GM23338 (cell line): ENCODE measurements around the gene PTPN5. TPM values are rescaled to one million over a fixed set of nuclear protein-coding genes. Genes with fewer than 3 reads are reported as not detected.

Source experiments
- ATAC-seq: fragments of 200-7000 bp; cut with Tn5 transposase; 3 replicates; pipeline ENCODE4 v1.9.1; 2020
- DNase-seq: peaks from one replicate; pipeline ENCODE4 v3.0.0-alpha.2; 2015; ENCODE audit warnings: low spot score
- H2AFZ ChIP-seq: fragments of 200-600 bp; sonication (generic); 2 replicates; pipeline ENCODE4 v1.8.0; 2016; ENCODE audit warnings: antibody characterized with exemption, mild to moderate bottlenecking, moderate library complexity
- H3F3A ChIP-seq: fragments of 200-600 bp; sonication (generic); replicated peaks from 2 replicates; pipeline ENCODE4 v1.8.0; 2017; ENCODE audit warnings: antibody characterized with exemption, mixed run types, low read depth
- H3K27ac ChIP-seq: fragments of 200-600 bp; sonication (generic); 2 replicates; pipeline ENCODE4 v1.6.1; 2016; ENCODE audit warnings: low read depth
- H3K27me3 ChIP-seq: fragments of 200-600 bp; sonication (generic); 2 replicates; pipeline ENCODE4 v1.8.0; 2016; ENCODE audit warnings: mild to moderate bottlenecking, mixed run types, moderate library complexity; ENCODE audit not compliant: insufficient read depth
- H3K36me3 ChIP-seq: fragments of 200-600 bp; sonication (generic); 2 replicates; pipeline ENCODE4 v1.8.0; 2016; ENCODE audit warnings: mild to moderate bottlenecking; ENCODE audit not compliant: insufficient read depth
- H3K4me1 ChIP-seq: fragments of 200-600 bp; sonication (generic); 2 replicates; pipeline ENCODE4 v1.8.0; 2016; ENCODE audit warnings: mild to moderate bottlenecking, moderate library complexity; ENCODE audit not compliant: insufficient read depth
- H3K4me2 ChIP-seq: fragments of 200-600 bp; sonication (generic); 2 replicates; pipeline ENCODE4 v1.7.1; 2017; ENCODE audit warnings: mixed run types
- H3K4me3 ChIP-seq: fragments of 200-600 bp; sonication (generic); 2 replicates; pipeline ENCODE4 v1.6.1; 2016; ENCODE audit warnings: mixed run types
- H3K79me2 ChIP-seq: fragments of 200-600 bp; sonication (generic); replicated peaks from 2 replicates; pipeline ENCODE4 v1.8.0; 2017; ENCODE audit warnings: mild to moderate bottlenecking; ENCODE audit not compliant: insufficient read depth
- H3K9me2 ChIP-seq: fragments of 200-600 bp; sonication (generic); 2 replicates; pipeline ENCODE4 v1.8.0; 2017; ENCODE audit not compliant: insufficient read depth
- H4K20me1 ChIP-seq: fragments of 200-600 bp; sonication (generic); replicated peaks from 2 replicates; pipeline ENCODE4 v1.8.0; 2017; ENCODE audit warnings: mild to moderate bottlenecking; ENCODE audit not compliant: insufficient read depth
- H3K27ac Mint-ChIP-seq: 2 replicates; pipeline ENCODE4 v1.8.0; 2020; ENCODE audit warnings: inconsistent platforms, mild to moderate bottlenecking, moderate library complexity, mixed read lengths
- H3K27me3 Mint-ChIP-seq: 3 replicates; pipeline ENCODE4 v1.8.0; 2022; ENCODE audit warnings: low read depth, mild to moderate bottlenecking, moderate library complexity, mixed read lengths, inconsistent platforms; ENCODE audit not compliant: insufficient read depth, poor library complexity
- H3K36me3 Mint-ChIP-seq: 3 replicates; pipeline ENCODE4 v1.8.0; 2021; ENCODE audit warnings: low read depth, mild to moderate bottlenecking, inconsistent platforms, moderate library complexity, mixed read lengths
- H3K4me1 Mint-ChIP-seq: 3 replicates; pipeline ENCODE4 v1.8.0; 2020; ENCODE audit warnings: mild to moderate bottlenecking, inconsistent platforms, mixed read lengths
- H3K4me3 Mint-ChIP-seq: 3 replicates; pipeline ENCODE4 v1.8.0; 2021; ENCODE audit warnings: moderate library complexity, mild to moderate bottlenecking, inconsistent platforms, mixed read lengths
- H3K9me3 Mint-ChIP-seq: 3 replicates; pipeline ENCODE4 v1.8.0; 2020; ENCODE audit warnings: moderate library complexity, mild to moderate bottlenecking, inconsistent platforms, mixed read lengths
- CREB1 ChIP-seq: fragments of 250-450 bp; sonication (Bioruptor Pico); IDR thresholded peaks from 2 replicates; pipeline ENCODE4 v1.5.0; 2020; ENCODE audit warnings: low read depth, mild to moderate bottlenecking, moderate library complexity
- EZH2 ChIP-seq: fragments of 200-600 bp; sonication (generic); IDR thresholded peaks from one replicate; pipeline ENCODE4 v1.8.0; 2017; ENCODE audit warnings: antibody characterized with exemption, mild to moderate bottlenecking, low read depth; ENCODE audit not compliant: unreplicated experiment
- EZH2phosphoT487 ChIP-seq: fragments of 200-600 bp; sonication (generic); IDR thresholded peaks from one replicate; pipeline ENCODE4 v1.8.1; 2018; ENCODE audit warnings: antibody characterized with exemption; ENCODE audit not compliant: unreplicated experiment
- JUNB ChIP-seq: IDR thresholded peaks from one replicate; pipeline ENCODE4 v1.6.1; 2016; ENCODE audit warnings: antibody characterized with exemption; ENCODE audit not compliant: unreplicated experiment
- NANOG ChIP-seq: IDR thresholded peaks from 2 replicates; pipeline ENCODE4 v1.6.1; 2016; ENCODE audit warnings: antibody characterized with exemption, borderline replicate concordance
- POLR2AphosphoS5 ChIP-seq: IDR thresholded peaks from 2 replicates; pipeline ENCODE4 v1.6.1; 2016; ENCODE audit warnings: antibody characterized with exemption, low read depth
- STAT1 ChIP-seq: IDR thresholded peaks from one replicate; pipeline ENCODE4 v1.6.1; 2016; ENCODE audit warnings: antibody characterized with exemption; ENCODE audit not compliant: unreplicated experiment
- ZNF114 ChIP-seq: fragments of 250-450 bp; sonication (Bioruptor Pico); IDR thresholded peaks from 2 replicates; pipeline ENCODE4 v1.5.0; 2020; ENCODE audit warnings: mild to moderate bottlenecking, moderate library complexity
- ZNF331 ChIP-seq: fragments of 250-450 bp; sonication (Bioruptor Pico); IDR thresholded peaks from 2 replicates; pipeline ENCODE4 v1.5.0; 2020; ENCODE audit warnings: low read depth, mild to moderate bottlenecking, moderate library complexity
- polyA plus RNA-seq: library from polyadenylated mRNA; unstranded; fragments of >200 nt; fragmentation: Nextera tagmentation; extraction: Ambion mirVana; gene quantifications from 2 replicates; pipeline ENCODE4 v1.2.1, GENCODE V29; 2016
- total RNA-seq: library from RNA; depleted of rRNA; stranded (reverse); fragments of >200 nt; shearing (Covaris generic); gene quantifications from 2 replicates; pipeline ENCODE4 v1.2.3, GENCODE V29; 2014
- TF ChIP-seq, protein P1 (sequence below): IDR thresholded peaks from 2 replicates; pipeline ENCODE4 v1.6.1; 2016; ENCODE audit warnings: antibody characterized with exemption
- TF ChIP-seq, protein P2 (sequence below): fragments of 250-450 bp; sonication (Bioruptor Pico); IDR thresholded peaks from 2 replicates; pipeline ENCODE4 v1.5.0; 2020; ENCODE audit warnings: mild to moderate bottlenecking, moderate library complexity
- TF ChIP-seq, protein P3 (sequence below): IDR thresholded peaks from one replicate; pipeline ENCODE4 v1.6.1; 2018; ENCODE audit warnings: antibody characterized with exemption; ENCODE audit not compliant: unreplicated experiment
- TF ChIP-seq, protein P4 (sequence below), 2 experiments: fragments of 200-600 bp in 1 of 2; sonication (generic) in 1 of 2; conservative IDR thresholded peaks; 2 replicates each; pipeline versions ENCODE4 v1.5.1 to v1.6.1; 2016 to 2017; ENCODE audit warnings: antibody characterized with exemption in 2 of 2, low read depth in 2 of 2, mild to moderate bottlenecking in 2 of 2, moderate library complexity in 1 of 2

Gene PTPN5
- total and polyA plus RNA-seq, 2 experiments from 2014 or later, result 3.7 to 5.7 TPM

DNA sequence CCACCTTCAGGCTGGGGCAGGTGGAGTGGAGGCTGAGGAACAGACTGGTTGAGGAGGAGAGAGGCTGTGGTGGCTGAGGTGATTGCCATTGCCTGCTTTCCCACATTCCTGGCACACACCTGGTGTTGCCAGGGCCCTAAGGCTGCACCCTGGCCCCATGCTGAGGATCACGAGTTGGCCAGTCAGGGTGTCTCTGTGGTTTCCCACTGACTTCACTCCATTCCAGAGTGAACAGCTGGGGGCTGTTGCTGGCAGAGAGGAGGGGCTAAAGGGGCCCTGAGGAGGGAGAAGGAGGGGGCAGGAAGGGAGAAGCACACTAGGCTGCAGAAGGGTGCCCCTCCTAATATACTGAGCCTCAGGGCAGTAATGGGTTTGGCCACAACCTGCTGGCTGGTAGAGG is 91.2 kb downstream of the PTPN5 start:
- ATAC-seq (no peak), DNase-seq (no peak)
- Histone ChIP-seq H2AFZ (no peak overlapping the region), H3K79me2 (no peaks in the 10 kb centered on the region), H3K27ac (no peak overlapping the region), H3K36me3 (no peaks in the 10 kb centered on the region), H4K20me1 (no peaks in the 10 kb centered on the region), H3K27me3 (peaks cover 27% of the 10 kb centered on the region), H3F3A (0 out of 2 replicates have a peak, but pooled peaks cover 2% of the 10 kb centered on the region), H3K4me1 (peaks cover 10% of the 10 kb centered on the region; the same call in 1 of the 2 replicates), H3K9me2 (no peaks in the 10 kb centered on the region), H3K4me2 (no peak overlapping the region), H3K4me3 (no peak overlapping the region)
- no peak for TF ChIP-seq ZNF114 (CRISPR knock-in tag)
- TF ChIP-seq, protein P1, sequence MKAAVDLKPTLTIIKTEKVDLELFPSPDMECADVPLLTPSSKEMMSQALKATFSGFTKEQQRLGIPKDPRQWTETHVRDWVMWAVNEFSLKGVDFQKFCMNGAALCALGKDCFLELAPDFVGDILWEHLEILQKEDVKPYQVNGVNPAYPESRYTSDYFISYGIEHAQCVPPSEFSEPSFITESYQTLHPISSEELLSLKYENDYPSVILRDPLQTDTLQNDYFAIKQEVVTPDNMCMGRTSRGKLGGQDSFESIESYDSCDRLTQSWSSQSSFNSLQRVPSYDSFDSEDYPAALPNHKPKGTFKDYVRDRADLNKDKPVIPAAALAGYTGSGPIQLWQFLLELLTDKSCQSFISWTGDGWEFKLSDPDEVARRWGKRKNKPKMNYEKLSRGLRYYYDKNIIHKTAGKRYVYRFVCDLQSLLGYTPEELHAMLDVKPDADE, result no peak
- no peak for TF ChIP-seq EZH2
- no peak for TF ChIP-seq CREB1 (CRISPR knock-in tag)
- no peak for TF ChIP-seq NANOG
- TF ChIP-seq, protein P2, sequence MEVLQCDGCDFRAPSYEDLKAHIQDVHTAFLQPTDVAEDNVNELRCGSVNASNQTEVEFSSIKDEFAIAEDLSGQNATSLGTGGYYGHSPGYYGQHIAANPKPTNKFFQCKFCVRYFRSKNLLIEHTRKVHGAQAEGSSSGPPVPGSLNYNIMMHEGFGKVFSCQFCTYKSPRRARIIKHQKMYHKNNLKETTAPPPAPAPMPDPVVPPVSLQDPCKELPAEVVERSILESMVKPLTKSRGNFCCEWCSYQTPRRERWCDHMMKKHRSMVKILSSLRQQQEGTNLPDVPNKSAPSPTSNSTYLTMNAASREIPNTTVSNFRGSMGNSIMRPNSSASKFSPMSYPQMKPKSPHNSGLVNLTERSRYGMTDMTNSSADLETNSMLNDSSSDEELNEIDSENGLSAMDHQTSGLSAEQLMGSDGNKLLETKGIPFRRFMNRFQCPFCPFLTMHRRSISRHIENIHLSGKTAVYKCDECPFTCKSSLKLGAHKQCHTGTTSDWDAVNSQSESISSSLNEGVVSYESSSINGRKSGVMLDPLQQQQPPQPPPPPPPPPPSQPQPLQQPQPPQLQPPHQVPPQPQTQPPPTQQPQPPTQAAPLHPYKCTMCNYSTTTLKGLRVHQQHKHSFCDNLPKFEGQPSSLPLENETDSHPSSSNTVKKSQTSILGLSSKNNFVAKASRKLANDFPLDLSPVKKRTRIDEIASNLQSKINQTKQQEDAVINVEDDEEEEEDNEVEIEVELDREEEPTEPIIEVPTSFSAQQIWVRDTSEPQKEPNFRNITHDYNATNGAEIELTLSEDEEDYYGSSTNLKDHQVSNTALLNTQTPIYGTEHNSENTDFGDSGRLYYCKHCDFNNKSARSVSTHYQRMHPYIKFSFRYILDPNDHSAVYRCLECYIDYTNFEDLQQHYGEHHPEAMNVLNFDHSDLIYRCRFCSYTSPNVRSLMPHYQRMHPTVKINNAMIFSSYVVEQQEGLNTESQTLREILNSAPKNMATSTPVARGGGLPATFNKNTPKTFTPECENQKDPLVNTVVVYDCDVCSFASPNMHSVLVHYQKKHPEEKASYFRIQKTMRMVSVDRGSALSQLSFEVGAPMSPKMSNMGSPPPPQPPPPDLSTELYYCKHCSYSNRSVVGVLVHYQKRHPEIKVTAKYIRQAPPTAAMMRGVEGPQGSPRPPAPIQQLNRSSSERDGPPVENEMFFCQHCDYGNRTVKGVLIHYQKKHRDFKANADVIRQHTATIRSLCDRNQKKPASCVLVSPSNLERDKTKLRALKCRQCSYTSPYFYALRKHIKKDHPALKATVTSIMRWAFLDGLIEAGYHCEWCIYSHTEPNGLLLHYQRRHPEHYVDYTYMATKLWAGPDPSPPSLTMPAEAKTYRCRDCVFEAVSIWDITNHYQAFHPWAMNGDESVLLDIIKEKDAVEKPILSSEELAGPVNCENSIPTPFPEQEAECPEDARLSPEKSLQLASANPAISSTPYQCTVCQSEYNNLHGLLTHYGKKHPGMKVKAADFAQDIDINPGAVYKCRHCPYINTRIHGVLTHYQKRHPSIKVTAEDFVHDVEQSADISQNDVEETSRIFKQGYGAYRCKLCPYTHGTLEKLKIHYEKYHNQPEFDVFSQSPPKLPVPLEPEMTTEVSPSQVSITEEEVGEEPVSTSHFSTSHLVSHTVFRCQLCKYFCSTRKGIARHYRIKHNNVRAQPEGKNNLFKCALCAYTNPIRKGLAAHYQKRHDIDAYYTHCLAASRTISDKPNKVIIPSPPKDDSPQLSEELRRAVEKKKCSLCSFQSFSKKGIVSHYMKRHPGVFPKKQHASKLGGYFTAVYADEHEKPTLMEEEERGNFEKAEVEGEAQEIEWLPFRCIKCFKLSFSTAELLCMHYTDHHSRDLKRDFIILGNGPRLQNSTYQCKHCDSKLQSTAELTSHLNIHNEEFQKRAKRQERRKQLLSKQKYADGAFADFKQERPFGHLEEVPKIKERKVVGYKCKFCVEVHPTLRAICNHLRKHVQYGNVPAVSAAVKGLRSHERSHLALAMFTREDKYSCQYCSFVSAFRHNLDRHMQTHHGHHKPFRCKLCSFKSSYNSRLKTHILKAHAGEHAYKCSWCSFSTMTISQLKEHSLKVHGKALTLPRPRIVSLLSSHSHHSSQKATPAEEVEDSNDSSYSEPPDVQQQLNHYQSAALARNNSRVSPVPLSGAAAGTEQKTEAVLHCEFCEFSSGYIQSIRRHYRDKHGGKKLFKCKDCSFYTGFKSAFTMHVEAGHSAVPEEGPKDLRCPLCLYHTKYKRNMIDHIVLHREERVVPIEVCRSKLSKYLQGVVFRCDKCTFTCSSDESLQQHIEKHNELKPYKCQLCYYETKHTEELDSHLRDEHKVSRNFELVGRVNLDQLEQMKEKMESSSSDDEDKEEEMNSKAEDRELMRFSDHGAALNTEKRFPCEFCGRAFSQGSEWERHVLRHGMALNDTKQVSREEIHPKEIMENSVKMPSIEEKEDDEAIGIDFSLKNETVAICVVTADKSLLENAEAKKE, result no peak
- TF ChIP-seq, protein P3, sequence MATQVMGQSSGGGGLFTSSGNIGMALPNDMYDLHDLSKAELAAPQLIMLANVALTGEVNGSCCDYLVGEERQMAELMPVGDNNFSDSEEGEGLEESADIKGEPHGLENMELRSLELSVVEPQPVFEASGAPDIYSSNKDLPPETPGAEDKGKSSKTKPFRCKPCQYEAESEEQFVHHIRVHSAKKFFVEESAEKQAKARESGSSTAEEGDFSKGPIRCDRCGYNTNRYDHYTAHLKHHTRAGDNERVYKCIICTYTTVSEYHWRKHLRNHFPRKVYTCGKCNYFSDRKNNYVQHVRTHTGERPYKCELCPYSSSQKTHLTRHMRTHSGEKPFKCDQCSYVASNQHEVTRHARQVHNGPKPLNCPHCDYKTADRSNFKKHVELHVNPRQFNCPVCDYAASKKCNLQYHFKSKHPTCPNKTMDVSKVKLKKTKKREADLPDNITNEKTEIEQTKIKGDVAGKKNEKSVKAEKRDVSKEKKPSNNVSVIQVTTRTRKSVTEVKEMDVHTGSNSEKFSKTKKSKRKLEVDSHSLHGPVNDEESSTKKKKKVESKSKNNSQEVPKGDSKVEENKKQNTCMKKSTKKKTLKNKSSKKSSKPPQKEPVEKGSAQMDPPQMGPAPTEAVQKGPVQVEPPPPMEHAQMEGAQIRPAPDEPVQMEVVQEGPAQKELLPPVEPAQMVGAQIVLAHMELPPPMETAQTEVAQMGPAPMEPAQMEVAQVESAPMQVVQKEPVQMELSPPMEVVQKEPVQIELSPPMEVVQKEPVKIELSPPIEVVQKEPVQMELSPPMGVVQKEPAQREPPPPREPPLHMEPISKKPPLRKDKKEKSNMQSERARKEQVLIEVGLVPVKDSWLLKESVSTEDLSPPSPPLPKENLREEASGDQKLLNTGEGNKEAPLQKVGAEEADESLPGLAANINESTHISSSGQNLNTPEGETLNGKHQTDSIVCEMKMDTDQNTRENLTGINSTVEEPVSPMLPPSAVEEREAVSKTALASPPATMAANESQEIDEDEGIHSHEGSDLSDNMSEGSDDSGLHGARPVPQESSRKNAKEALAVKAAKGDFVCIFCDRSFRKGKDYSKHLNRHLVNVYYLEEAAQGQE, result no peak
- no peak for TF ChIP-seq EZH2phosphoT487
- TF ChIP-seq ZNF331, result no peak
- no peak for TF ChIP-seq JUNB
- TF ChIP-seq, protein P4, sequence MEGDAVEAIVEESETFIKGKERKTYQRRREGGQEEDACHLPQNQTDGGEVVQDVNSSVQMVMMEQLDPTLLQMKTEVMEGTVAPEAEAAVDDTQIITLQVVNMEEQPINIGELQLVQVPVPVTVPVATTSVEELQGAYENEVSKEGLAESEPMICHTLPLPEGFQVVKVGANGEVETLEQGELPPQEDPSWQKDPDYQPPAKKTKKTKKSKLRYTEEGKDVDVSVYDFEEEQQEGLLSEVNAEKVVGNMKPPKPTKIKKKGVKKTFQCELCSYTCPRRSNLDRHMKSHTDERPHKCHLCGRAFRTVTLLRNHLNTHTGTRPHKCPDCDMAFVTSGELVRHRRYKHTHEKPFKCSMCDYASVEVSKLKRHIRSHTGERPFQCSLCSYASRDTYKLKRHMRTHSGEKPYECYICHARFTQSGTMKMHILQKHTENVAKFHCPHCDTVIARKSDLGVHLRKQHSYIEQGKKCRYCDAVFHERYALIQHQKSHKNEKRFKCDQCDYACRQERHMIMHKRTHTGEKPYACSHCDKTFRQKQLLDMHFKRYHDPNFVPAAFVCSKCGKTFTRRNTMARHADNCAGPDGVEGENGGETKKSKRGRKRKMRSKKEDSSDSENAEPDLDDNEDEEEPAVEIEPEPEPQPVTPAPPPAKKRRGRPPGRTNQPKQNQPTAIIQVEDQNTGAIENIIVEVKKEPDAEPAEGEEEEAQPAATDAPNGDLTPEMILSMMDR (conservative IDR thresholded peaks at IDR 0.05; ENCODE audit: low read depth in 2 of 2), result no peak
- no peak for TF ChIP-seq POLR2AphosphoS5
- TF ChIP-seq STAT1, result no peak
- Mint-ChIP-seq H3K27ac (no peak overlapping the region), H3K4me1 (peaks cover 14% of the 10 kb centered on the region; the same call in 2 of the 3 replicates), H3K27me3 (peaks cover 13% of the 10 kb centered on the region), H3K9me3 (no peaks in the 10 kb centered on the region), H3K36me3 (no peaks in the 10 kb centered on the region; the same call in 2 of the 3 replicates), H3K4me3 (peak overlapping the region; percentile 76; the same call in 2 of the 3 replicates)
